Lung microvascular endothelial cell (primary cell): Measurements from ENCODE around the gene TSGA10. TPM values are rescaled to one million over a fixed set of nuclear protein-coding genes. Genes with fewer than 3 reads are reported as not detected.
"Not testable (repeated sequence)": the region's sequence is repeated elsewhere in the genome, so short reads cannot be mapped to it uniquely, and the experiment has no call there.

ENCODE experiments used
- DNase-seq, 2 donors: peaks; one replicate each; pipeline versions ENCODE4 v3.0.0 to v3.0.0-alpha.2; 2010; ENCODE audit warnings: low read depth in 2 of 2
- total RNA-seq: library from RNA; depleted of rRNA; stranded (reverse); fragments of >200 nt; gene quantifications from 2 replicates; pipeline ENCODE4 v1.2.1, GENCODE V29; 2014

The TSGA10 gene
- total RNA-seq, 1 donor from 2014 or later = 1.4 TPM

DNA sequence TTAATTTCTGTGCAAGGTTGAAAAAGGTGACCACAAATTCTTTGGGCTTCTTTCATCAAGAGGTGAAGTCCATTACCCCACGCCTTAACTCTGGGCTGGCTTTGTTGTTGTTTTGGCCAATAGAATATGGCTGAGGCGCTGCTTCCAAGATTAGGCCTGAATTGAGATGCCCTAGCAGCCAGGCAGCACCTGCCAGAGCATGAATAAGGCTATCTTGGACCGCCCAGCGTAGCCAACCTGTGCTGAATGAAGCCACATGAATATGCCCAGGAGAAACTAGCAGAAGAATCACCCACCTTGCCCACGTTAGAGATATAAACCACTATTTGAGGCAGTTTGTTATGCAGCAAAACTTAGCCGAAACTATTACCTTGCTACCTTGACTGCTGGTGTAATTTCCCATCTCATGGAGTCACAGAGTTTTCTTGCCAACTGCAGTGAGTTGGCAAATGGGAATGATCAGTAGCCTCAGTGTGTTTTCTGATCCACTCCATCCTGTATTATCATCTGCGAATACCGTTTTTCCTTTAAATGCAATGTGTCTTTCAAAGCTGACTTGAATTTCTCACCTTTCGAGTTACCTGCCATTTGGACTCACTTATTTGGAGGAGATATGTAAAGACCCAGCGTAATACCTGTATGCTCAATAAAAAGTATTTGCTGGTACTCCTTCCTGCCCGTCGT, 679 bp downstream of the TSGA10 start:
- DNase-seq = peak in 1 of 2 donors; percentile 32

DNA sequence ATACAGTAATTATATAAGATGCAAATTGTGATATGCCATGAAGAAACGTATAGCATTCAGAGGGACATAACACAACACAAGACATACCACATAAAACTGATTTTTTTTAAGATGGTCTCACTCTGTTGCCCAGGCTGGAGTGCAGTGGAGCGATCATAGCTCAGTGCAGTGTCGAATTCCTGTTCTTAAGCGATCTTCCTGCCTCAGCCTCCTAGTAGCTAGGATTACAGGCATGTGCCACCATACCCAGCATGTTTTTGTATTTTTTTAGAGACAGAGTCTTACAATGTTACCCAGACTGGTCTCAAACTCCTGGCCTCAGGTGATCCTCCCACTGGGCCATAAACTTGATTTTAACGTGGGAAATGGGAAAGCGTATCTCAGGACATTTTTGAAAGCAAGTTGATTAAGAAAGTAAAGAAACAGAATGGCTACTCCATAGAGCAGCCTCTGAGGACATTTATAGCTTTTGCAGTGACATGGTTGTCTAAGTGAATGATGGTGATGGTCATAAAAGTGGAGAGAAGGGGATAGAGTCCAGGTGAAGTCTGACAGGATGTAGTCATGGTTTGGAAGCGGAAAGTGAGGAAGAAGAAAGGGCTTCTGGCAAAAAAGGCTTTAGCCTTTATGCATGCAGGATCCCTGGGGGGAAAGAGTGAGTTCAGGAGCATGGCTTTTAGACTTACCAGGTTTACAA, 2.4 kb downstream of the TSGA10 start:
- DNase-seq = no peak

DNA sequence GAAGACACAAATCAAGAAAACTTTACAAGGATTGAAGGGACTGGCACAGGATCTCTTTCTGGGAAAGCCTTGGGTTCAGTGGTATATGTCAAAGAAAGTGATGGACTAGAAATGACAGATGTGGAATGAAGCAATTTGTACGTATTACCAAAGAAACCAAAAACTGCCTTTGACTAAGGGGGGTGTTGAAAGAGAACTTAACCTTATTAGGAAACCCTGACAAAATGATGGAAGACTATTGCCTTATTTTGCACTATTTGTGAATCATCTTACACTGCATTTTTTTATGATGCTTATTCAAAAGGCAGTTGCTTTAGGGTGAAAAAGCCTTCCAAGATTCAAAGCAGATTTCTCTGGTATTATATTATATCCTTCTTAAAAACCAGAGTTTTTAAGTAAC, 4.0 kb downstream of the TSGA10 start:
- DNase-seq = no peak

DNA sequence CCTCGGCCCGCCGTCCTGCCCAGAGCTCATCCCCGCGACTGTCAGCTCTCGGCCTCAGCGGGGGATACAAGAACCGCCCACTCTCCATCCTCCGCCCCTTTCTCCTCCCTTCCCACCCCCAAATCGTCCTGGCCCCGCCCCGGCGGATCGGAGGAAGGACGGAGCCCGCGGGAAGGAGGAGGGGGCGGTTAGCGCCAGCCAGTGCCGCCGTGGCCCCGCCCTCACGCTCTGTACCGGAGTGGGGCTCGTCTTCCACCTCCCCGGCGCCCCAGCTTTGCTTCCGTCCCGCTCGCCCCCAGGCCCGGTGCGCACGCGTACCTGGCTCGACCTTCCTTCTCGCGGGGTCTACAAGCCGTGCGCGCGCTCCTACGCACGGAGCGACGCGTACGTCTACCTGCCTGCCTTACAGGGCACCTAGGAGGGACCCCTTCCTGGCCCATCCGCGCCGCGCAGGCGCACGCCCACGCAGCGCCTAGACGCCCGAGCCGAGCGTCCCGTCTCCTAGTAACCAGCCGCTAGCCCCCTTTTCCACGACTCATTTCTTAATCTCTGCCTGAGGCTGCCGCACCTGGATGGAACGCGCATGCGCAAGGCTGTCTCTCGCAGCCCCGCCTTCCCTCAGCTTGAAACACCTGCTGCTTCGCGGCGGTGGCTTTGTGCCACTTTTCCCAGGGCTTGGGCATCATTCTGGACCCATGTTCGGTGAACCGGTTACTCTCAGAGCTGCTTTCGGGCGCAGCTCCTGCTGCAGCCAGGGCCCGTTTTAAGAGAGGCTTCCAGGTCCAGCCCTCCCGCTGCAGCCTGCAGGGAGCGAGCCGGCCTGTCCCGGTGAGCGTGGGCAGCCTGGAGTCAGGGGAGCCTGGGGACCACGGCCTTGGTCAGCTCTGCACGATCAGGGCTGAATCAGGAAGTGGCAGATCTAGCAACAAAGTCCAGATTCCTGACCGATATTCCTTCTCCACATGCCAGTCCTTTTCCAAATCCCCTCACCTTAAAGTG, 13.3 kb downstream of the TSGA10 start, which contains the start of gene C2orf15:
TSS of gene C2orf15 (plus strand) at position 598 of the 999 bp plus-strand sequence. CDS start 8,852 bp downstream, outside the sequence.
- peak; percentile 64 to 83 for DNase-seq

DNA sequence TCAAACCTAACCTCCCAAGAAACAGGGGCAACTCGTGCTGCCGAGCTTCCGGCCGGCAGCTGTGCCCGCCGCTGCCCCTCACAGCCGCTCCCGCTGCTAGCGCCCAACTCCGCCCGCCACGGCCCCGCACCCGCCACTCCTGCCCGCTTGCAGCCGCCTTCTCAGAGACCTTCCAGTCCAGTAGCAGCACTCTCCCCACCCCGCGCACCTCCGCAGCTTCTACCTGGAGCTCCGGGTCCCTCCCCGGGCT, 14.0 kb downstream of the TSGA10 start:
- peak in 1 of 2 donors; percentile 13 for DNase-seq

DNA sequence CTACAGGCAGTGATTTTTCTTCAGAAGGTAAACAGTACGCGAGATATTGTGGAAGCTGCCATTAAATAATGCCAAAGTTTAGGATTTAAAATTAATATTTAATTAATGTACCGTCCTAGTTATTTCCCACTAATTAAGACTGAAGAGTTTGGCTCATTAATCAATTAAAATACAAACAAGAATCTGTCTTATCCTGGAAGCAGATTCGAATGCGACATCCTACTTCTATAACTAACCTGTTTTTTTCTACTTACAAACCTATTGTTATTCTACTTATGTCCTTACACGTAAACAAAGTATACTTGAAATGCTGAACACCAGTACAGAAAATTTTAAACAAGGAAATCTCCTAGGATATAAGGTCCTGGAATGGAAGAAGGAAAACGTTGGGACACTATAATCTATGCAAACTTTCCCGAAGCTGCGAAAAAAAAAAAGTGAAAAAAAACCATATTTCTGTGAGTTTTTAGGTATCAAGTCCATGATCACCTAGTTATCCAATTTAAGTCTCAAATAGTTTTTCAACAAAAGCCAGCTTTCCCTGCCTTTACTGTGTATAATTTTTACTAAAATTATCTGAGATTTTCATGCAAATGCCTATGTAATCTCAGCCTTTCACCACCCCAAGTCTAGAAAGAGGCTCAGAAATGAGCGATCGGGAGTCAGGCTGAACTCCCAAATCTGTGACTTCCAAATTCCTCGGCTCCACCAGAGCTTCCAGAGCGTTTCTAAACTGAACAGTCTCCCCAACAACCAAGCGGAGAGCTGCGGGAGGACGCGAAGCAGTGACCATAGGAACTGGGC, 14.5 kb downstream of the TSGA10 start:
- no peak for DNase-seq

DNA sequence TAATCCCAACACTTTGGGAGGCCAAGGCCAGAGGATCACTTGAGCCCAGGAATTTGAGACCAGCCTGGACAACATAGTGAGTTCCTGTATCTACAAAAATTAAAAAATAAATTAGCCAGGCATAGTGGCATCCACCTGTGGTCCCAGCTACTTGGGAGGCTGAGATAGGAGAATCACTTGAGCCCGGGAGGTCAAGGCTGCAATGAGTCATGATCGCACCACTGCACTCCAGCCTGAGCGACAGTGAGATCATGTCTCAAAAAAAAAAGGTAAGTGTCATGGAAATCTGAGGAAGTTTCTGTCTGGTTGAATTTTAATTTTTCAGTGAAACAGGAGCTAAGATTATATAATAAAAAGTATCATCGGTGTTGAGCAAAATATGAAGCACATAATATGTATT, 15.7 kb downstream of the TSGA10 start:
- no peak for DNase-seq

DNA sequence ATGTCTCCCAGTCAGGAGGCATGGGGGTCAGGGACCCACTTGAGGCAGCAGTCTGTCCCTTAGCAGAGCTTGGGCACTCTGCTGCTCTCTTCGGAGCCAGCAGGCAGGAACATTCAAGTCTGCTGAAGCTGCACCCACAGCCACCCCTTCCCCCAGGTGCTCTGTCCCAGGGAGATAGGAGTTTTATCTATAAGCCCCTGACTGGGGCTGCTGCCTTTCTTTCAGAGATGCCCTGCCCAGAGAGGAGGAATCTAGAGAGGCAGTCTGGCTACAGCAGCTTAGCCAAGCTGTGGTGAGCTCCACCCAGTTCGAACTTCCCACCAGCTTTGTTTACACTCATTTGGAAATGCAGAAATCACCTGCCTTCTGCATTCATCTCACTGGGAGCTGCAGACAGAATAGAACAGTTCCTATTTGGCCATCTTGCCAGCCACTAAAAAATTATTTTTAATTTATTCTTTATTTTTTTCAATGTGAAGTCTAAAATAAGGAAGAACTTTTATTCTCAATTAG, 19.6 kb downstream of the TSGA10 start:
- DNase-seq = not testable (repeated sequence)

DNA sequence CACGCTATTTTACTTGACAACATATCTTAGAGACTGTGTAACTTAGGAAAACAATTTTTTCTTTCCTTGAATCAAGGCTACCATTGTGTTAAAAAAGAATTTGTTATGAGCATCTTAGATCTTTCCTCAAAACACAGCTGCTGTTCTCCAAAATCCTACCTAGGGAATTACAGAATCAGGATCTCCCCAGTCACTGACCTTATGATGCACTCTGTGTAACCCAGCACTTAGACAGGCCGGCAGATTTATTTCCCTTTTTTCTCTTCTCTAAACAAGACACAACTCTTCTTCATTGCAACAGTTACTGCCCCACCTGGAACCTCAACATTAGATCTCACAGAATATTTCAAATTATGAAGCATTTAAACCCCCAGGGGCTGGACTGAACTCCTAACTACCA, 26.8 kb downstream of the TSGA10 start:
- no peak for DNase-seq

DNA sequence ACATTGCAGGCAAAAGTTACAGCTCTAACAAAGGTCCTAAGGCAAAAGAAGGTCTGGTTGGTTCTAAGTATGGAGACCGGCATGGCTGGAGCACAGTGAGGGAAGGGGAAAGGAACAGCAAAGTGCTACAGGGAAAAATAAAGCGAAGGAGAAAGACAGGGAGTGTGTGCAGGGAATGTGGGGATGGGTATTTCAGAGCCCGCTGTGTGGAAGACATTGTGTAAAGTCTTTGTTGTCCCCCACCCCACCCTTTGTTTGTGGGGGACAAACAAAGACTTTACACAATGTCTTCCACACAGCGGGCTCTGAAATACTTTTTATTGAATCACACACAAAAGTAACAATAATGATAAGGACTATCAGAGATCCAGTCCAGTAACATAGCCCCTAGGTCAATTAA, 42.1 kb downstream of the TSGA10 start:
- no peak for DNase-seq

DNA sequence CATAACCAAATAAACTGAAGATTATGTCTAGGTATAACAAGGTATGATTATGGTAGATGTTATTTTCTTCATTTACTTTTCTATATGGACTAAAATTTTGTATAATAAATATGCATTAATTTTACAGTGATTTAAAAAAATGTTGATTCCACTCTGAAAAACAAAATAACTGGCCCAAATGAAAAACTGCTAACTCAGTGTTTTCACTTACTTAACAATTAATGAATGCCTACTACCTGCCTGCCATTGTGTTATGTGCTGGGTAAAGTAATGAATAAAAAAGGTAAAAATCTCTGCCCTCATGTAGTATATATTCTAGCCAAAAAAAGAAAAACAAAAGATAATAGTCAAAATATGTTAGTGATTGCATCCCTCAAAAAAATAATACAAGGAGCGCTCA, 42.8 kb downstream of the TSGA10 start:
- DNase-seq = no peak

DNA sequence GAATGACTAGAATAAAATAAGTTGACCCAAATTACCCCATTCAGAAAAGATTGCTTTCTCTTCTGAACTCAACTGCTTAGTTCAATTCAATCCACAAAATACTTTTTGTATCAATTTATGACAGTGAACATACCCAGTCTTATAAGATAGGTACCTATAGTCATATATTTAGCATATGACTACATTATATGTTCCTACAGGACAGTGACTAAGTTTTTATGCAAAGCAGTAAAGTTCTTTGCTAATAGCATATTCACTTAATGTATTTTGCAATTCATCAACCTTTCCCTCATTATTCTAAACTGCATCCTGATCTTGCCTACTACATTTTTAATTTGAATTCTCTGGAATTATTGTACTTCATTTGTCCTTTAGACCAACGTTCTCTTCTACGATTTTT, 43.5 kb downstream of the TSGA10 start:
- no peak for DNase-seq

DNA sequence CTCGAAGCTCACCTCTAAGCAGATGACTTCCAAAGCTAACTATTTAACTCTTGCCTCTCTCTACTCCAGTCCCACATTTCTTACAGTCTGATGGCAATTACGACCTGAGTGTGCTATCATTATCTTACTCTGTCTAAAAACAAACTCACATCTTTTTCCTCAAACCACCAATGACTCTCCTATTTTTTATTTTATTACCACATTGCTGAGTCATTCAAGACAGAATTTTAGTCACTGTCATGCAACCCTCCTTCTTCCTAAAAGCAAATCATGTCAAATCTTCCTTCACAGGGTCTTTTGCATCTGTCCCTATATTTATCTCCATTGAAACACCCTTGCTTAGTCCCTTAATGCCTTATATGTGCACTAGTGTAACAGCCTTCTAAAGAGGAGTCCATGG, 47.8 kb downstream of the TSGA10 start:
- DNase-seq = no peak

DNA sequence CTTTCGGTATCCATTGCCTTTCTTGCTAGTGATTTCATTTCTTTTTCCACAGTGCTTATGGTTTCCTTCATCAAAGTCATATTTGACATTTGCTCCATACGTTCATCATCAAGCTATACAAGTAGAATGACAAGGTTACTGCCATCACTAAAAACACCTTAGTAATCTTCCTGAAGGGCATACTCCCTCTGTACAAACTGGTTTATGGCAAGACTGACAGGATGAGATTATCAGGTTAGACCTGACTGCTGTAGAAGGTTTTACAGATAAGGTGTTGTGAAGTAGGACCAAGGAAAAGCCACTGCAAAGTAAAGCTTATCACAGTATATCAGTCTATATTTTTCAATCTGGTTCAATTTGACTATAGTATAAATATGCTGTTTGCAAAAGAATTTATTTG, 50.7 kb downstream of the TSGA10 start:
- no peak for DNase-seq

DNA sequence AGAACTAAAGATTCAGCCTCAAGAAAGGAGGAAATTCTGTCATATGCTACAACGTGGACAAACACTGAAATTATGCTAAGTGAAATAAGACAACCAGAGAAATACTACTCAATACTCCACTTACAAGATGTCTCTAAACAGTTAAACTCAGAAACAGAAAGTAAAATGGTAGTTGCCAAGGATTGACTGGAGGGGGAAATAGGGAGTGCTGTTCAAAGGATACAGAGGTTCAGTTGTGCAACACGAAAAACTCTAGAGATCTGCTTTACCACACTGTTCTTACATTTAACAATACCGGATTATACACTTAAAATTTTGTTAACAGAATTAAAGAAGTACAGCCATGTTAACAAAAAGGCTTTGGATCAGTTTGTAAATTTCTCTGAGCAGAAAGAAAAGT, 53.0 kb downstream of the TSGA10 start:
- peak; percentile 0 to 10 for DNase-seq

DNA sequence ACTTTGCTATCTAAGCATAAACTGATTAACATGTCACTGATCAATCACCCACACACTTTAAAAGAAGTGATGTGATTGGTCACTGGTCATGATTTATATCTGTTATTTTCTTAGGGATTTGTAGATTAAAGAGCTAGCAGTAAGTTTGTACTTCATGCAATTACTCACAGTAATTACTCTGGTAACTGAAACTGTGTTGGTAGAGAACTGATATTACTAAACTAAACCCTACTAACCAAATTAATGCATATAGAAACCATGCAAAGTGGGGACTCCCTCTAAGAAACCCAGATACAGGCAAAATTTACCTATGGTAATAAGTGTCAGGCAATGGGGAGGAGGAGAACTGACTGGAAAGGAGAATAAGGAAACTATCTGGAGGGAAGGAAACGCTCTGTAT, 58.0 kb downstream of the TSGA10 start:
- DNase-seq = no peak

DNA sequence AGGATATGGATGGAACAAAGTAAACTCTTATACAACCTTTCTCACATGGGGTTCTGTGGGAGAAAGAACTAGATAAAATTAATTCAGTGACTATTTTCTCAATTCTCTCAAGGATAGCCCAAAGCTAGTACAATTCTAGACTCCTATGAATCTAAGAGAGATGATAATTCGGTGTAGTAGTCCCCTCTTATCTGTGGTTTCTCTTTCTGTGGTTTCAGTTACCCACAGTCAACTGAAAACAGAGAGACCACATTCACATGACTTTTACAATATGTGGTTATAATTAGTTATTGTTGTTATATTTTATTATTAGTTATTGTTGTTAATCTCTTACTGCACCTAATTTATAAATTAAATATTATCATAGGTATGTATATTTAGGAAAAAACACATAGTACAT, 66.7 kb downstream of the TSGA10 start:
- DNase-seq = no peak

DNA sequence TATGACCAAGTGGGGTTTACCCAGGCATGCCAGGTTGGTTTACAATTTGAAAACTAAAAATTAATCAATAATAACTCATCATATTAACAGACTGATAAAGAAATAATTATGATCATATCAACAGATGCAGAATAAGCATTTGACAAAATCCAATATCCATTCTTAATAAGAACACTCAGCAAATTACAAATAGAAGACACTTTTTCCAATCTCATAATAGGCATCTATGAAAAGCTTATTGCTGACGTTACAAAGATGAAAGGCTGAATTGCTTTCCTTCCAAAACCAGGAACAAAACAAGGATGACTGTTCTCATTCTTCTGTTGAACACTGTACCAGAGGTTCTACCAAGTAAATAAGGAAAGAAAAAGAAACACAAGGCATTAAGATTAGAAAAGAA, 68.4 kb downstream of the TSGA10 start:
- no peak for DNase-seq

DNA sequence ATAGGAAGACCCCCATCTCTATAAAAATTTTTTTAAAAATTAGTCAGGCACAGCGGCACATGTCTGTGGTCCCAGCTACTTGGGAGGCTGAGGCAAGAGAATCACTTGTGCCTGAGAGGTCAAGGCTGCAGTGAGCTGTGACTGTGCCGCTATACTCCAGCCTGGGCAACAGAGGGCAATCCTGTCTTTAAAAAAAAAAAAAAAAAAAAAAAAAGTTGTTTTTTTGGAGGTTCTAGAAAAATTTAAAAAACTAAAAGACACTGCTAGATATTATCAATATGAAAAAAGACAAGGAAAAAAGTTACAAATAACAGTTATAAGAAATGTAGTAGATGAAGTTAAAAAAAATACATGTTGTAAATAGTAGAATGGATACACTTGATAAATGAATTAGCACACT, 69.3 kb downstream of the TSGA10 start:
- peak; percentile 4 to 26 for DNase-seq

DNA sequence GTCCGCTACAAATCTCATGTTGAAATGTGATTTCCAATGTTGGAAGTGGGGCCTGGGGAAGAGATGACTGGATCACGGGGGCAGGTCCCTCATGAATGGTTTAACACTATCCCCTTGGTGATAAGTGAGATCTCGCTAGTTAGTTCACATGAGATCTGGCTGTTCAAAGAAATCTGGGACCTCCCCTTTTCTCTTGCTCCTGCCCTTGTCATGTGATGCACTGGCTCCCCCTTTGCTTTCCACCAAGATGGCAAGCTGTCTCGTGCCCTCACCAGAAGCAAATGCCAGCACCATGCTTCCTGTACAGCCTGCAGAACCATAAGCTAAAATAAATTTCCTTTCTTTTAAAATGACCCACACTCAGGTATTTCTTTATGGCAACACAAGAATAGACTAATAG, 70.5 kb downstream of the TSGA10 start:
- no peak for DNase-seq

DNA sequence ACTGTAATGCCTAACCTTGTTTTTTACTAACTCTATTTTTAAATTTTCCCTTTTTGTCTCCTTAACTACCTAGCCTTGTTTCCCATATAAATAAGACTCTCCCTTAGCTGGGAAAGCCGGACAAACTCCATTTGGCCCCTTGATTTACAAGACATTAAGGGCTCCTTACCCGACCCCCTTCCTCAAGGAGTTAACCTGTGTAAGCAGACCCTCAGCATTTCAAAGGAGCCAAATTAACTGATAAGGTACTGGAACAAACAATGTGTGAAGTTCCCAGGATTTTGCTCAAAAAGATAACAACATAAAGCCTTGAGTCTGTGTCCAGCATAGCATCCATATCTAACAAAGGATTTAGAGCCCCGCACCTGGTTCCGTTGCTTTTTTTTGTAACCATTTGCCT, 72.9 kb downstream of the TSGA10 start:
- no peak for DNase-seq
